NCI-H1105 treated with DMSO at 0.1 percent for 48 hours (cell line): ENCODE data around the gene CD74.
A peak's percentile ranks its signal among the peaks of the same experiment; 100 is the strongest.

Source experiments
- DNase-seq: peaks from one replicate; lab custom pipeline; 2025; lab: John Stamatoyannopoulos, UW

The CD74 gene

GRCh38 chr5:150409638-150410523, 2.8 kb downstream of the CD74 start:
- DNase-seq = peak; percentile 65

GRCh38 chr5:150408231-150408943, 4.3 kb downstream of the CD74 start:
- DNase-seq = no peak

- DNase-seq = no peak
Observed at GRCh38 chr5:150407096-150407720, 5.5 kb downstream of the CD74 start.

GRCh38 chr5:150406723-150407095, 6.0 kb downstream of the CD74 start:
- DNase-seq = no peak

- DNase-seq = no peak
Observed at GRCh38 chr5:150406103-150406722, 6.5 kb downstream of the CD74 start.

GRCh38 chr5:150404941-150405816, 7.5 kb downstream of the CD74 start:
- no peak for DNase-seq

GRCh38 chr5:150404535-150404934, 8.2 kb downstream of the CD74 start:
- no peak for DNase-seq

GRCh38 chr5:150404121-150404520, 8.6 kb downstream of the CD74 start:
- no peak for DNase-seq

- no peak for DNase-seq
Observed at GRCh38 chr5:150402901-150403342, 9.8 kb downstream of the CD74 start.

- no peak for DNase-seq
Observed at GRCh38 chr5:150402229-150402773, 10.4 kb downstream of the CD74 start.

- DNase-seq = no peak
Observed at GRCh38 chr5:150401376-150402228, 11.1 kb downstream of the CD74 start.

GRCh38 chr5:150401076-150401375, 11.7 kb downstream of the CD74 start:
- DNase-seq = no peak

GRCh38 chr5:150400316-150401075, 12.2 kb downstream of the CD74 start:
- no peak for DNase-seq

- no peak for DNase-seq
Observed at GRCh38 chr5:150399524-150400211, 13.0 kb downstream of the CD74 start.

- no peak for DNase-seq
Observed at GRCh38 chr5:150398722-150399523, 13.8 kb downstream of the CD74 start.

- no peak for DNase-seq
Observed at GRCh38 chr5:150397782-150398721, 14.7 kb downstream of the CD74 start.
